ENCODE measurements around the gene SH3GLB1. TPM values are rescaled to one million over a fixed set of nuclear protein-coding genes. Genes with fewer than 3 reads are reported as not detected.

The SH3GLB1 gene
- total RNA-seq, 1 experiment from 2014 or later: 36.6 TPM

GRCh38 chr1:86795316-86795715, 90.9 kb downstream of the SH3GLB1 start:
- H3K23ac ChIP-seq (ENCODE audit: insufficient read length, low read depth, low read length): no peak overlapping the region
- H3K23me2 ChIP-seq (ENCODE audit: insufficient read length, low read depth, low read length, poor library complexity, severe bottlenecking): no peaks in the 10 kb centered on the region
- no peaks in the 10 kb centered on the region for H3K27me3 ChIP-seq (ENCODE audit: insufficient read depth, low read length)
- H3K9ac ChIP-seq (ENCODE audit: extremely low read depth, insufficient read length, low read length): no peak overlapping the region
- H3K27ac Mint-ChIP-seq: no peak overlapping the region
- H4K5ac ChIP-seq (ENCODE audit: insufficient read length, low read depth, low read length): no peak overlapping the region
- H4K91ac ChIP-seq (ENCODE audit: insufficient read length, low read depth, low read length): no peak overlapping the region
- H2AK5ac ChIP-seq (ENCODE audit: insufficient read length, low read length): no peak overlapping the region
- DNase-seq: no peak
- H3K79me2 ChIP-seq (ENCODE audit: insufficient read depth, low read length): no peaks in the 10 kb centered on the region
- H3K4me2 ChIP-seq (ENCODE audit: insufficient read depth, insufficient read length, low read length): no peak overlapping the region
- H2AFZ ChIP-seq (ENCODE audit: low read length): no peak overlapping the region
- H3K36me3 Mint-ChIP-seq (ENCODE audit: insufficient read depth in 1 of 3, low read depth in 3 of 3): no peaks in the 10 kb centered on the region
- no peaks in the 10 kb centered on the region for H3K79me1 ChIP-seq (ENCODE audit: insufficient read depth, low read depth, low read length, poor library complexity, severe bottlenecking)
- TF ChIP-seq CTCF (conservative IDR thresholded peaks at IDR 0.05): no peak
- no peaks in the 10 kb centered on the region for H4K20me1 ChIP-seq (ENCODE audit: control insufficient read depth, insufficient read depth, insufficient read length)
- peaks cover 0 to 2% of the 10 kb centered on the region in 2 experiments; a peak in 2 of 5 replicates for H3K9me3 Mint-ChIP-seq
- H2BK120ac ChIP-seq (ENCODE audit: low read depth, low read length, poor library complexity, severe bottlenecking): no peak overlapping the region
- no peak overlapping the region for H3K4me3 Mint-ChIP-seq
- no peaks in the 10 kb centered on the region for H3K9me3 ChIP-seq (ENCODE audit: control insufficient read depth, low read depth, low read length)
- no peaks in the 10 kb centered on the region for H3K27me3 Mint-ChIP-seq (ENCODE audit: low read depth)
- no peak overlapping the region for H3K56ac ChIP-seq (ENCODE audit: insufficient read length, low read depth, low read length)
- H2BK20ac ChIP-seq (ENCODE audit: low read depth, low read length, poor library complexity, severe bottlenecking): no peak overlapping the region
- H3K4me1 ChIP-seq (ENCODE audit: insufficient read depth, low read length): no peaks in the 10 kb centered on the region
- H4K8ac ChIP-seq (replicated peaks; ENCODE audit: insufficient read length, low read depth, low read length): no peak overlapping the region
- H2BK5ac ChIP-seq (ENCODE audit: insufficient read length, low read length): no peak overlapping the region
- H3K14ac ChIP-seq (ENCODE audit: insufficient read depth, low read length): no peak overlapping the region
- no peak overlapping the region for H3T11ph ChIP-seq (ENCODE audit: low read length)
- H3K4me1 Mint-ChIP-seq: peaks cover 0 to 7% of the 10 kb centered on the region in 2 experiments; a peak in 1 of 4 replicates
- no peak overlapping the region for H3K18ac ChIP-seq (ENCODE audit: insufficient read length, low read depth, low read length)
- no peak overlapping the region for H3K4ac ChIP-seq (ENCODE audit: low read depth, low read length)
- H2BK12ac ChIP-seq (ENCODE audit: insufficient read length, low read depth, low read length): no peak overlapping the region
- no peak overlapping the region for H3K27ac ChIP-seq (ENCODE audit: insufficient read length, low read depth, low read length)
- H2BK15ac ChIP-seq (ENCODE audit: low read depth, low read length): no peak overlapping the region

Other genes with a start within 250 kb of the SH3GLB1 start
- not detected in 2 replicates for gene CLCA1, start 235.6 kb upstream of the SH3GLB1 start, total RNA-seq (2021)
- not detected in 2 replicates for gene CLCA4, start 157.5 kb upstream of the SH3GLB1 start, total RNA-seq (2021)
- 140 and 143 TPM in 2 replicates for gene SELENOF, start 209.6 kb downstream of the SH3GLB1 start, total RNA-seq (2021)
- gene HS2ST1, start 210.1 kb downstream of the SH3GLB1 start, total RNA-seq (2021): 20.1 and 20.6 TPM in 2 replicates

All from H9 (cell line).